SK-N-SH (cell line): ENCODE measurements around the gene HAND1. TPM values are rescaled to one million over a fixed set of nuclear protein-coding genes. Genes with fewer than 3 reads are reported as not detected.

Experiments used
- CTCF ChIA-PET: fragments of 300-600, 350-600 bp; formaldehyde crosslinking; extraction: SDS; loops from one replicate; lab custom pipeline; 2021; lab: Yijun Ruan, JAX
- POLR2A ChIA-PET: fragments of 350-600 bp; sonication (Branson Sonifier 250); formaldehyde crosslinking; extraction: SDS; loops from one replicate; lab custom pipeline; 2020; ENCODE audit warnings: antibody characterized with exemption, inconsistent platforms; lab: Yijun Ruan, JAX
- DNase-seq: peaks from one replicate; pipeline ENCODE4 v3.0.0; 2012
- H2AFZ ChIP-seq: fragments of 200-600 bp; sonication (generic); 2 replicates; pipeline ENCODE4 v1.8.1; 2016; ENCODE audit warnings: antibody characterized with exemption, mild to moderate bottlenecking, low read depth
- H3F3A ChIP-seq: fragments of 200-600 bp; sonication (generic); replicated peaks from 2 replicates; pipeline ENCODE3; 2016; ENCODE audit warnings: antibody characterized with exemption, mild to moderate bottlenecking; ENCODE audit not compliant: insufficient read depth
- H3K27ac ChIP-seq, 2 experiments: fragments of 200-500 bp in 1 of 2; fragments of 200-600 bp in 1 of 2; sonication (Bioruptor generic) in 1 of 2; sonication (generic), shearing (Covaris generic) in 1 of 2; 2 replicates each; pipeline versions ENCODE4 v1.5.1 to v1.6.1; 2014 to 2016; ENCODE audit warnings: low read depth in 2 of 2, inconsistent platforms in 1 of 2, low read length in 1 of 2, mild to moderate bottlenecking in 1 of 2, mixed read lengths in 1 of 2
- H3K27me3 ChIP-seq: fragments of 200-600 bp; sonication (generic), shearing (Covaris generic); 2 replicates; pipeline ENCODE4 v1.6.1; 2016; ENCODE audit warnings: mixed run types; ENCODE audit not compliant: insufficient read depth
- H3K36me3 ChIP-seq, 2 experiments: fragments of 200-500 bp in 1 of 2; fragments of 200-600 bp in 1 of 2; sonication (Bioruptor generic) in 1 of 2; sonication (generic) in 1 of 2; replicated peaks in 1 of 2; 2 replicates each; pipeline versions ENCODE3 to v1.5.1; 2014 to 2016; ENCODE audit warnings: low read length in 1 of 2, mild to moderate bottlenecking in 1 of 2; ENCODE audit not compliant: insufficient read depth in 2 of 2, control insufficient read depth in 1 of 2
- H3K4me1 ChIP-seq, 2 experiments: fragments of 200-500 bp in 1 of 2; fragments of 200-600 bp in 1 of 2; sonication (Bioruptor generic) in 1 of 2; sonication (generic), shearing (Covaris generic) in 1 of 2; 2 replicates each; pipeline versions ENCODE4 v1.5.1 to v1.6.1; 2014 to 2016; ENCODE audit warnings: low read depth in 1 of 2, low read length in 1 of 2, mixed run types in 1 of 2; ENCODE audit not compliant: insufficient read depth in 2 of 2, control insufficient read depth in 1 of 2
- H3K4me2 ChIP-seq: fragments of 200-600 bp; sonication (generic), shearing (Covaris generic); 2 replicates; pipeline ENCODE4 v1.6.1; 2017; ENCODE audit warnings: mixed run types
- H3K4me3 ChIP-seq, 2 experiments: fragments of 200-500 bp in 1 of 2; fragments of 200-600 bp in 1 of 2; sonication (Bioruptor generic) in 1 of 2; sonication (generic), shearing (Covaris generic) in 1 of 2; 2 replicates each; pipeline versions ENCODE4 v1.5.1 to v1.8.1; 2014 to 2016; ENCODE audit warnings: low read depth in 2 of 2, inconsistent platforms in 1 of 2, low read length in 1 of 2, mild to moderate bottlenecking in 1 of 2, mixed read lengths in 1 of 2, moderate library complexity in 1 of 2
- H3K79me2 ChIP-seq: fragments of 200-600 bp; sonication (generic); 2 replicates; pipeline ENCODE4 v1.8.1; 2017; ENCODE audit warnings: mild to moderate bottlenecking; ENCODE audit not compliant: insufficient read depth
- H3K9ac ChIP-seq: fragments of 200-600 bp; sonication (generic); 2 replicates; pipeline ENCODE4 v1.6.1; 2017; ENCODE audit warnings: mixed run types
- H3K9me2 ChIP-seq: fragments of 200-600 bp; sonication (generic); 2 replicates; pipeline ENCODE4 v1.6.1; 2017; ENCODE audit warnings: mixed run types
- H3K9me3 ChIP-seq: fragments of 200-600 bp; sonication (generic); 2 replicates; pipeline ENCODE4 v1.6.1; 2017; ENCODE audit warnings: mixed run types, mild to moderate bottlenecking, moderate library complexity
- H4K20me1 ChIP-seq: fragments of 200-600 bp; sonication (generic); 2 replicates; pipeline ENCODE4 v1.6.1; 2017; ENCODE audit warnings: mild to moderate bottlenecking, mixed run types; ENCODE audit not compliant: insufficient read depth
- CTCF ChIP-seq: fragments of 200-600 bp; sonication (generic); IDR thresholded peaks from 2 replicates; pipeline ENCODE4 v1.6.1; 2017; ENCODE audit warnings: antibody characterized with exemption, mild to moderate bottlenecking, moderate library complexity
- ELF1 ChIP-seq: IDR thresholded peaks from 2 replicates; pipeline ENCODE4 v1.4.0; 2012
- EZH2phosphoT487 ChIP-seq: fragments of 200-600 bp; sonication (generic); IDR thresholded peaks from 2 replicates; pipeline ENCODE4 v1.6.1; 2017; ENCODE audit warnings: low read depth, mixed run types, mild to moderate bottlenecking, antibody characterized with exemption, moderate library complexity, borderline replicate concordance
- FOSL2 ChIP-seq: IDR thresholded peaks from 2 replicates; pipeline ENCODE4 v1.4.0; 2012; ENCODE audit warnings: low read depth, mild to moderate bottlenecking, moderate library complexity, borderline replicate concordance
- FOXJ3 ChIP-seq: sonication (generic); formaldehyde crosslinking; IDR thresholded peaks from 2 replicates; pipeline ENCODE4 v1.5.1; 2020; ENCODE audit warnings: mild to moderate bottlenecking, missing genetic modification reagents
- FOXM1 ChIP-seq: IDR thresholded peaks from 2 replicates; pipeline ENCODE4 v1.4.0; 2012; ENCODE audit warnings: low read depth, mild to moderate bottlenecking
- GABPA ChIP-seq: IDR thresholded peaks from 2 replicates; pipeline ENCODE4 v1.4.0; 2012; ENCODE audit warnings: low read depth, mild to moderate bottlenecking
- GATA2 ChIP-seq: sonication (generic); formaldehyde crosslinking; IDR thresholded peaks from 2 replicates; pipeline ENCODE4 v1.5.0; 2020; ENCODE audit warnings: mild to moderate bottlenecking, missing genetic modification reagents
- MEF2A ChIP-seq: IDR thresholded peaks from 2 replicates; pipeline ENCODE4 v1.4.0; 2012; ENCODE audit warnings: low read depth, borderline replicate concordance
- MXI1 ChIP-seq: IDR thresholded peaks from 2 replicates; pipeline ENCODE4 v1.6.1; 2012; ENCODE audit warnings: mild to moderate bottlenecking, low read depth, low read length, improper control_type of control experiment
- RFX5 ChIP-seq: IDR thresholded peaks from 2 replicates; pipeline ENCODE4 v1.6.1; 2012; ENCODE audit warnings: mild to moderate bottlenecking, improper control_type of control experiment, low read length
- RXRA ChIP-seq: IDR thresholded peaks from 2 replicates; pipeline ENCODE4 v1.4.0; 2012; ENCODE audit warnings: low read depth, mild to moderate bottlenecking, borderline replicate concordance
- SMC3 ChIP-seq: IDR thresholded peaks from 2 replicates; pipeline ENCODE4 v1.6.1; 2012; ENCODE audit warnings: low read depth, low read length, improper control_type of control experiment
- TAF1 ChIP-seq: IDR thresholded peaks from 2 replicates; pipeline ENCODE4 v1.6.1; 2012; ENCODE audit warnings: low read depth, mild to moderate bottlenecking, low read length, moderate library complexity, borderline replicate concordance
- TEAD4 ChIP-seq: IDR thresholded peaks from 2 replicates; pipeline ENCODE4 v1.4.0; 2012; ENCODE audit warnings: mild to moderate bottlenecking, borderline replicate concordance; ENCODE audit not compliant: insufficient read depth
- USF1 ChIP-seq: IDR thresholded peaks from 2 replicates; pipeline ENCODE4 v1.4.0; 2012; ENCODE audit warnings: low read depth, borderline replicate concordance
- YY1 ChIP-seq: IDR thresholded peaks from 2 replicates; pipeline ENCODE4 v1.4.0; 2012; ENCODE audit warnings: low read depth, mild to moderate bottlenecking
- WGBS: methylation state at CpG from one replicate; pipeline ENCODE4 v1.1.6; 2017; ENCODE audit warnings: low lambda C conversion rate; 5-methylcytosine and 5-hydroxymethylcytosine counted together
- polyA plus RNA-seq, 3 experiments: library from polyadenylated mRNA; depleted of rRNA; stranded (reverse); fragments of >200 nt; gene quantifications; 2 replicates each; pipeline ENCODE4 v1.2.3, GENCODE V29; 2012
- TF ChIP-seq, protein P1 (sequence below): fragments of 150-350 bp; IDR thresholded peaks from 2 replicates; pipeline ENCODE4 v1.6.1; 2016; ENCODE audit warnings: mild to moderate bottlenecking, low read depth, low read length
- TF ChIP-seq, protein P2 (sequence below): IDR thresholded peaks from 2 replicates; pipeline ENCODE4 v1.4.0; 2012; ENCODE audit warnings: low read depth
- TF ChIP-seq, protein P3 (sequence below): IDR thresholded peaks from 2 replicates; pipeline ENCODE4; 2012

HAND1 gene
- polyA plus RNA-seq, 1 of the 3 experiments (the other 2 are of a cell fraction), result 1.1 TPM

- Histone ChIP-seq H2AFZ (no peak overlapping the region), H4K20me1 (no peaks in the 10 kb centered on the region), H3K4me1 (peaks cover 0 to 49% of the 10 kb centered on the region in 2 experiments; a peak in 2 of 4 replicates), H3K9me3 (no peaks in the 10 kb centered on the region), H3K4me2 (no peak overlapping the region), H3K79me2 (no peaks in the 10 kb centered on the region), H3F3A (peaks cover 3% of the 10 kb centered on the region), H3K9me2 (no peaks in the 10 kb centered on the region), H3K4me3 (no peak overlapping the region), H3K27ac (peak overlapping the region in 1 of 2 experiments; percentile 96; a peak in 2 of 4 replicates), H3K9ac (no peak overlapping the region), H3K36me3 (peaks cover 0 to 4% of the 10 kb centered on the region in 2 experiments), H3K27me3 (peaks cover 16% of the 10 kb centered on the region)
- WGBS, result 88% methylated on average over 2 of the region's 2 CpGs
- POLR2A ChIA-PET, result interaction anchor here (0.9 to 2.2 kb wide), 3 partner anchors 16 to 54 kb away, joined by 3 to 9 read pairs (median 3); no protein-coding TSS in a partner anchor
- no peak for DNase-seq
- CTCF ChIA-PET, result interaction anchor here (0.8 to 14.6 kb wide), 7 partner anchors 8 to 162 kb away, joined by 3 to 295 read pairs (median 4); no protein-coding TSS in a partner anchor
- TF ChIP-seq GATA2 (CRISPR knock-in tag) (no peak), USF1 (no peak), EZH2phosphoT487 (no peak), SMC3 (no peak), YY1 (no peak), MEF2A (no peak), TAF1 (no peak), GABPA (no peak), FOXJ3 (CRISPR knock-in tag) (no peak), RXRA (no peak), FOXM1 (no peak), MXI1 (no peak), CTCF (no peak), TEAD4 (no peak), FOSL2 (no peak), ELF1 (no peak), RFX5 (no peak)
- TF ChIP-seq, protein P1, sequence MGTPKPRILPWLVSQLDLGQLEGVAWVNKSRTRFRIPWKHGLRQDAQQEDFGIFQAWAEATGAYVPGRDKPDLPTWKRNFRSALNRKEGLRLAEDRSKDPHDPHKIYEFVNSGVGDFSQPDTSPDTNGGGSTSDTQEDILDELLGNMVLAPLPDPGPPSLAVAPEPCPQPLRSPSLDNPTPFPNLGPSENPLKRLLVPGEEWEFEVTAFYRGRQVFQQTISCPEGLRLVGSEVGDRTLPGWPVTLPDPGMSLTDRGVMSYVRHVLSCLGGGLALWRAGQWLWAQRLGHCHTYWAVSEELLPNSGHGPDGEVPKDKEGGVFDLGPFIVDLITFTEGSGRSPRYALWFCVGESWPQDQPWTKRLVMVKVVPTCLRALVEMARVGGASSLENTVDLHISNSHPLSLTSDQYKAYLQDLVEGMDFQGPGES, result no peak
- TF ChIP-seq, protein P2, sequence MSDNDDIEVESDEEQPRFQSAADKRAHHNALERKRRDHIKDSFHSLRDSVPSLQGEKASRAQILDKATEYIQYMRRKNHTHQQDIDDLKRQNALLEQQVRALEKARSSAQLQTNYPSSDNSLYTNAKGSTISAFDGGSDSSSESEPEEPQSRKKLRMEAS, result no peak
- TF ChIP-seq, protein P3, sequence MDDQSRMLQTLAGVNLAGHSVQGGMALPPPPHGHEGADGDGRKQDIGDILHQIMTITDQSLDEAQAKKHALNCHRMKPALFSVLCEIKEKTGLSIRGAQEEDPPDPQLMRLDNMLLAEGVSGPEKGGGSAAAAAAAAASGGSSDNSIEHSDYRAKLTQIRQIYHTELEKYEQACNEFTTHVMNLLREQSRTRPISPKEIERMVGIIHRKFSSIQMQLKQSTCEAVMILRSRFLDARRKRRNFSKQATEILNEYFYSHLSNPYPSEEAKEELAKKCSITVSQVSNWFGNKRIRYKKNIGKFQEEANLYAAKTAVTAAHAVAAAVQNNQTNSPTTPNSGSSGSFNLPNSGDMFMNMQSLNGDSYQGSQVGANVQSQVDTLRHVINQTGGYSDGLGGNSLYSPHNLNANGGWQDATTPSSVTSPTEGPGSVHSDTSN, result no peak
Observed at GRCh38 chr5:154470137-154470536, 7.9 kb downstream of the HAND1 start.
